ENCODE measurements around the gene RAI1. TPM values are rescaled to one million over a fixed set of nuclear protein-coding genes. Genes with fewer than 3 reads are reported as not detected.

The RAI1 gene
- total and polyA plus RNA-seq, 2 of the 13 experiments (the other 11 are each of a cell fraction or from before 2014, with no cell fraction given) = 3.4 to 5.2 TPM

- TF ChIP-seq TERF1 (CRISPR knock-in tag; IDR thresholded peaks at IDR 0.05) (no peak), RXRA (CRISPR knock-in tag; IDR thresholded peaks at IDR 0.05) (peak; percentile 99), ZNF747 (CRISPR knock-in tag; IDR thresholded peaks at IDR 0.05; ENCODE audit: borderline replicate concordance) (peak; percentile 94), ZNF292 (CRISPR knock-in tag; IDR thresholded peaks at IDR 0.05; ENCODE audit: borderline replicate concordance, low read depth) (peak; percentile 99), HNF1A (IDR thresholded peaks at IDR 0.05; ENCODE audit: low read depth) (no peak), HNF1A (CRISPR knock-in tag; IDR thresholded peaks at IDR 0.05; ENCODE audit: borderline replicate concordance) (peak; percentile 71; the same call in 1 of the 2 replicates), ZNF12 (CRISPR knock-in tag; IDR thresholded peaks at IDR 0.05) (no peak), MAFG (CRISPR knock-in tag; IDR thresholded peaks at IDR 0.05) (no peak), STAT6 (CRISPR knock-in tag; IDR thresholded peaks at IDR 0.05; ENCODE audit: borderline replicate concordance) (peak; percentile 80; the same call in 1 of the 2 replicates), ZFYVE20 (CRISPR knock-in tag; IDR thresholded peaks at IDR 0.05; ENCODE audit: borderline replicate concordance, low read depth) (no peak), TEAD2 (CRISPR knock-in tag; IDR thresholded peaks at IDR 0.05) (no peak), ZNF329 (CRISPR knock-in tag; IDR thresholded peaks at IDR 0.05; ENCODE audit: low read depth) (peak; percentile 14; the same call in 1 of the 2 replicates), RXRB (CRISPR knock-in tag; IDR thresholded peaks at IDR 0.05; ENCODE audit: borderline replicate concordance) (peak; percentile 99), IKZF1 (IDR thresholded peaks at IDR 0.05) (no peak), ZNF619 (CRISPR knock-in tag; IDR thresholded peaks at IDR 0.05) (no peak), ZNF713 (CRISPR knock-in tag; IDR thresholded peaks at IDR 0.05) (no peak), HNRNPK (IDR thresholded peaks at IDR 0.05; ENCODE audit: low read depth, low read length, poor library complexity, severe bottlenecking) (no peak), ZNF441 (CRISPR knock-in tag; IDR thresholded peaks at IDR 0.05; ENCODE audit: borderline replicate concordance) (peak; percentile 64; the same call in 1 of the 2 replicates), PRDM15 (CRISPR knock-in tag; IDR thresholded peaks at IDR 0.05) (0 out of 2 replicates have a peak, but pooled peaks have one; percentile 49)
Observed at GRCh38 chr17:17830740-17831207, 149.5 kb downstream of the RAI1 start (continued).

All from HepG2 (cell line).